Ramos (cell line): ENCODE measurements around the gene PER1.

ENCODE experiments used
- in situ Hi-C: fragments of 300-500 bp; cut with MboI; formaldehyde crosslinking; loops from one replicate; pipeline ENCODE4 v1.14.3; 2022; ENCODE audit warnings: low sequenced_read_pairs; ENCODE audit not compliant: unreplicated experiment

The PER1 gene

DNA sequence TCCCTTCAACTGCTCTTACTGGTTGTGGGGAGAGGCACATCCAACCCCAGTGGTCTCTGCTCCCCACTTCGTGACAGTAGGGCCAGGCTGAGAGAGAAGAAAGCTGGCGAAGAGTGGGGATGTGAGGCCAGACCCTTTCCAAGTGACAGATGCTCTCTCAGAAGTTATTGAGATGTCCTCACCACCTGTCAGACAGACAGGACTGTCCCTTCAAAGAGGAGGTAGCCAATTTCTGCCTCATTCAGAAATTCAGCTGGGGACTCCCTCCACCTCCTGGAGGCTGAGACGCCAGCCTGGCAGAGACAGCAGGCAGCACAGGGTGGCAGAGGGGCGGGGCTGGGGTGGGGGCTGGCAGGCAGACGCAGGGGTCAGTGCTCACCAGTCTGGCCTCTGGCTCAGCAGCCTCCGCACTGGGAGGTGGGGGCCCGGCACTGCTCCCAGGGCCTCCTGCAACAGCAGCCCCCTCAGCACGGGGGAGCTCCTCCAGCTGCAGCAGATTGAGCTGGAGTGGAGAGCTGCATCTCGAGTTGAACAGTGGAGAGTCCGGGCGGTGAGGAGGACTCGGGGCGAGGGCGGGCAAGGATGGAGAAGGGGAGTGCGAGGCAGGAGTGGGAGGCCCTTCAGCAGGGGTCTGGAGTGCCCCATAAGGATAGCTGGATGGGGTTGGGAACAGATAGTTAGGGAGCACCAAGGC lies 9.2 kb downstream of the PER1 start:
- in situ Hi-C loops, result no loop called here

DNA sequence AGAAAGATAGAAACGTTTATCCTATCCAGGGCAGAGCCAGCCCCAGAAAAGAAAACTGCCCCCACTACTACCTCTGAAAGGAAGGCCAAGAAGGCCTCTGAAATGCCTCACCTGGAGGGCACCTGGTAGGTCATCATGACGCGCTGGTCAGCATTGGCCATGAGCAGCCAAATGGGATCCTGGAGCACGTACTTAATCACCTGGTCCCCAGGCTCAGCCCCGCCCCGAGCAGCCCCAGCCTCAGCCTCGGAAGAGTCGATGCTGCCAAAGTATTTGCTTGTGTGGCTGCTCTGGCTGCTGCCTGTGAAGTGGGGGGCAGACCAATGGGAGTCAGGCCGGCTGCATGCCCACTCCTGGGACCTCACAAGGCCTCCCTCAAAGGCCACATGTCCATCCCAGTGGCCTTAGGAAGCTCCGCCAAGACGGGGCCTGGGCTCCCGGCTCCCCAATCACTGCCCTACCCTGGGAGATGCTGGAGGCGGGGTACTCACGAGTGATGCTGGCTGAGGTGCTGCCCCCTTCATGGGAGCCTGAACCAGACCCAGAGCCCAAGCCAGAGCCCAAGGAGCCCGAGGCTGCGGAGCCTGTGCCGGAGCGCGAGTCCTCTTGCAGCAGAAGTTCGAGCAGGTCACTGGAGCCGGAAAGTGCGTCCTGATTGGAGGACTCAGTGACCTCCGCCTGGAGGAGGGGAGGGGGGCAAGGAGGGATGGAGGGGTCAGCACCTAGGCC lies 9.9 kb downstream of the PER1 start:
- in situ Hi-C loops, result no loop called here

DNA sequence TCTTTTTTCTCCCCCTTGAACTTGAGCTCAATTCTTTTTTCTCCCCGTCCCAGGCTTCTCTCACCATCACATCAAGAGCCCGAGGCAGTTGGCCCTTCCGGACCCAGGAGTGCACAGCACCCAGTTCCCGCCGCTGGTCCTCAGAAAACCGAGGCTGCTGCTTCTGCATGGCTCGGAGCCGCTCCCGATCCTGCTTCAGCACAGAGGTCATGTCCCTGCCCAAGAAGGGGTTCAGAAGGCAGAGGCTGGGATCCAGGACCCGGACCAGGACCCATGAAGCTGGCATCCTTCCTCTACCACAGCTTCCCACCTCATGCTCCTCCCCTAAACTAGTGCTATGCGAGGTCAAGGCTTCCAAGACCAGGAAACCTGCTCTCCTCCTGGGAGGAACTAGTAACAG lies 10.5 kb downstream of the PER1 start:
- in situ Hi-C loops, result no loop called here

DNA sequence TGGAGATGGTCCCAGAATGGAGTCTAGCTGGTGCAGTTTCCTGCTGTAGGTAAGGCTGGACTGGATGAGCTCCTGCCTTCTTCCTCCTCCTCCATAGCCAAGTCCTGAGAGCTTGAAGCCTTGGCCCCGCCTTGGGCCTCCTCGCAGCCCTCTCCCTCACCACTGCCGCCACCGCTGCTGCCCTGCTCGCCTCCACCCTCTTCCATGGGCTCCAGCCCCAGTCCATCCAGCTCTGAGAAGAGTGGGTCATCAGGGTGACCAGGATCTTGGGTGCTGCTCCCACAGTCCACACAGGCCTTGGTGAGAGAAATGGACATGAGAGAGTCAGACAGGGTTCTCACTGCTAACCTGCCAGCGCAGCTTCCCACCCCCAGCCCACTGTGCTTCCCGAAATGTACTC lies 11.2 kb downstream of the PER1 start:
- in situ Hi-C loops, result no loop called here

DNA sequence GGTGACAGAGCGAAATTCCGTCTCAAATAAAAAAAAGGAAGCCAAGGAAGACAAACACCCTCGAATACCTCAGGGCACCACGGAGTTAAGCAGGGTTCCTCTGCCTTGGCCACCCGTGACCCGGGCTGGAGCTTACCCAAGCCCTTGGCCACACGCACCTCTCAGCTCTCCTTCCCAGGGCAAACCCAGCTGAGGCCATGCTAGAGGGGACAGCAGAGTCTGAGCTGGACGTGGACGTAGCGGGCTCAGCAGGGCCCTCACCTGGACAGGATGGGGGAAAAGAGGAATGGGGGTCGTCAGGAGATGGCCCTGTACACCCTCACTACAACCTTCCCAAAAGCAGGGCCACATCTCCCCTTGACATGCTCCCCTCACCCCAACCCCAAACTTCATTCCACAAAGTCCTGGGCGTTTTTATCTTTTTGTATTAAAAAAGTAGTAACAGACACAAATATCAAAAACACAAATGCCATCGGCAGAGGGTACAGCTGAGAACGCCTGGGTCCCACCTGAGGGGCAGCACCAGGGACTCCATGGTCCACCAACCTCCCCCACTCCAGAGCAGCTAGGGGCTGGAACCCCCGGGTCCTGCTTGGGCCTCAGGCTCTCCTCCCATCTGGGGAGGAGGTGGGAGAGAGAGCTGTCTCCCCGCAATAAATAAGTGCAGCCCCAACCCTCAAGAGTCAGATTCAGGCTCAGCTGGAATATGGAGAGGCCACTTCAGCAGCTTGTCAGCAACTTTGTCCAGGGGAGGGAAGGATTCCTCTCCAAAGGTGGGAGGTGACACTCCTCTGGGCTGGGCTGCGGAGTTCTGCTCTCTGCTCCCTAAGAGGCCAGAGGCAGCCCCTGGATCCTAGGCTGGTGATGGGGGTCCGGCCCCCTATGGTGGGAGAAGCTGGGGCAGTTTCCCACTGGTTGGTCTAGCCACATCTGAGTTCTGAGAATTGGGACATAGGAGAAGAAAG lies 11.9 kb downstream of the PER1 start:
- in situ Hi-C loops, result no loop called here

DNA sequence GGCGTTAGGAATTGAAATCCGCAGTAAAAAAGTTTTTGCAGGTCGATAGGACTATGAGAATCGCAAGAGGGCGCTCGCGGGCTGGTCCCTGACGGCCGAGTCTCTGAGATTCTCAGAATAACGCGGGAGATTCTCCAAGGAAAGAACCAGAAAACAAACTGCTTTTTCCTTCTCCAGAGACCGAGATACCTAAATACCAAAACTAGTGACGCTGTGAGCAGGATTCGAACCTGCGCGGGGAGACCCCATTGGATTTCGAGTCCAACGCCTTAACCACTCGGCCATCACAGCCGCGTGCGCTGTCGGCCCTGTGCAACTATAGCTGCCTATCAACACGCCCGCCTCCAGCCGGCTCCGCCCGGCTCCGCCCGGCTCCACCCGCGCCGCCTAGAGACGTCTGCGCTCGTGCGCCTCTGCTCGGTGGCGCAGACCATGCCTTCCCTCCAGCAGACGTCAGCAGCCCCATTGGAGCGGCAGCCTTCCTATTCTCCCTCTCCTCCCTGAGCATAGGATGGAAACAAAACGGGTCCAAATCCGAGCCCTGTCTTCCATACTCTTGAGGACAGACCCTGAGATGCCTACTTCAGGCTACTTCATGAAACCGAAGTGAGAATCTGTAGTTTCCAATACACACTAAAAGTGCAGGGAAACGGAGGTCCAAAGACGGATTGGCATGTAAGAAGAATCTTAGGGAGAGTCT lies 13.4 kb downstream of the PER1 start:
- in situ Hi-C loops, result no loop called here

DNA sequence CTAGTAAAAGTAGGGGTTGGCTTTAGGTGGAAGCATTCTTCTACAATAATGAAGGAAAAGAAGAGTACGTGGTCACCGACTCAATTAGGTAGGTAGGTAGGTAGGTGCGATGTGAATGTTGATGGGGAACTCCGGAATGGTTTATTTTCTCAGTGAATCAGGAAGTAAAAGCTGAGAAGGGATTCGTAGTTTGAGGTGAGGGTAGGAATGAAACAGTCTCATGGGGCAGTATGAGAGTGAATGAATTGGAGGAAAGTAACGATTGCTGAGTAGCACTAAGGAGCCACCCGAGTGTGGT lies 13.9 kb downstream of the PER1 start:
- in situ Hi-C loops, result no loop called here

DNA sequence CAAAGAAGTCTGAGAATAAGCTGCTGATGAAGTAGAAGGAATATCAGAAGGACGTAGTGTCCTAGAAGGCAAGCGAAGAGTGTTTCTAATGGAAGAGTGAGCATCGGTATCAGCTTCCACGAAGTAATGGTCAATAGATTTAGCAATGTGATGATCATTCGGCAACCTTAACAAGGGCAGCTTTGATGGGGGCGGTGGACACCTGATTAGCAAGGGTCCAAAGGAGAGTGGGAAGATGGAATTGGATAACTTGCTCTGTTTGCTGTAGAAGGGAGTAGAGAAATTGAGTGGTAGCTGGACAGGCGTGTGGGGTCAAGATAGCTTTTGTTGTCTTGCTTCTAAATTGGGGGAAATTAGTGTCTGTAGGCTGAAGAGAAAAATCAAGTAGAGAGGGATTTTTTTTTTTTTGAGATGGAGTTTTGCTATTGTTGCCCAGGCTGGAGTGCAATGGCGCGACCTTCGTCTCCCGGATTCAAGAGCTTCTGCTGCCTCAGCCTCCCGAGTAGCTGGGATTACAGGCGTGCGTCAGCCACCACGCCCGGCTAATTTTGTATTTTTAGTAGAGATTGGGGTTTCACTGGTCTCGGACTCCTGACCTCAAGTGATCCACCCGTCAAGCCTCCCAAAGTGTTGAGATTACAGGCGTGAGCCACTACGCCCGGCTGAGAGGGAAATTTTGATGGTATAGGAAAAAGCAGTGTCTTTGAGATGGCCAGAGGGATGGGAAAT lies 14.4 kb downstream of the PER1 start:
- in situ Hi-C loops, result no loop called here

DNA sequence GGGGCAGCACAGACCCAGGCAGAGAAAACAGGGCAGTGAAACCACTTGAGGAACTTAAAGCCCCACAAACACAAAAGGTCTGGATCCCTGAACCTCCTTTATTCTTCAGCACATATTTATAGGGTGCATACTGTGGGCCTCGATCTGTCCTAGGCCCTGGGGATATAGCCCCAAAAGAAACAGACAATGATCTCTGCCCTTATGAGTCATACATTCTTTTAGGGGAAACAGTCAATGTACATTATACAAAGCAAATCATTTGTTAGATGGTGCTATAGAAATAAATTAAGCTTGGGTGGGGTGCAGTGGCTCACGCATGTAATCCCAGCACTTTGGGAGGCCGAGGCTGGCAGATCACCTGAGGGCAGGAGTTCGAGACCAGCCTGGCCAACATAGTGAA lies 18.3 kb downstream of the PER1 start:
- in situ Hi-C loops, result no loop called here

DNA sequence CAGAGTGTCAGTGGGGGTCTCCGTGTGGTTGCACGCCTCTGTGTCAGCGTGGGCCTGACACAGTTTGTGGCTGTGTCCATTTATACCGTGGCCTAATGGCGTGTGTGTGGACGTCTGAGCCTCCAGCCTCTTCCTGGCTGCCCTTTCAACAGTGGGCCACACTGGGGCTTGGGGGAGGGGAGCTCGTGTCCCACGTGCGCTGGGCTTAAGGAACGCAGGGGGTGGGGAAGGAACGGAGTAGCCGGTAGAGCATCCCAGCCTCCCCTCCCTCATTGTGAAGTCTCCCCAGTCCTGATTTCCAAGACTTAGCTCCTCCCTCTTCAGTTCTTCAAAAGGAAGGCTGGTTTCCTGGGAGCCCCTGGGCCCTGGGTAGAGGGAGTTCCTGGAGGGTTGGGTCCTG lies 18.8 kb downstream of the PER1 start:
- in situ Hi-C loops, result no loop called here

DNA sequence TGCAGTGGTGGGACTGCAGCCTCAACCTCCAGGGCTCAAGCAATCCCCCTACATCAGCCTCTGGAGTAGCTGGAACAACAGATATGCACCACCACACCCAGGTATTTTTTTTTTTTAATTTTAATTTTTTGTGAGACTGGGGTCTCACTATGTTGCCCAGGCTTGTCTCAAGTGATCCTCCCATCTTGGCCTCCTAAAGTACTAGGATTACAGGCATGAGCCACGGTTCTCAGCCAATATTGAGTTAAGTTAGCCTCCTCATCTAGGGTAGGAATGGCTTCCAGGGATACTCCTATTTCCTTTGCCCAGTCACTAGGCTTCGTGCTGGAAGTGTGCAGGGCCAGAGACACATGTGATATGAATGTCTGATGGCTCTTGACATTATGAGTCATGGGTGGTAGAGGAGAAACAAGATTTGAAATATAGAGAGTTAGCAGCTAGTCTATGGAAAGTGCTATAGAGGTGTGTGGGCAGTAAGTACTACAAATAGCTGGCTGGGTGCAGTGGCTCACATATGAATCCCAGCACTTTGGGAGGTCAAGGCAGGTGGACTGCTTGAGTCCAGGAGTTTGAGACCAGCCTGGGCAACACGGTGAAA lies 20.3 kb downstream of the PER1 start:
- in situ Hi-C loops, result no loop called here

DNA sequence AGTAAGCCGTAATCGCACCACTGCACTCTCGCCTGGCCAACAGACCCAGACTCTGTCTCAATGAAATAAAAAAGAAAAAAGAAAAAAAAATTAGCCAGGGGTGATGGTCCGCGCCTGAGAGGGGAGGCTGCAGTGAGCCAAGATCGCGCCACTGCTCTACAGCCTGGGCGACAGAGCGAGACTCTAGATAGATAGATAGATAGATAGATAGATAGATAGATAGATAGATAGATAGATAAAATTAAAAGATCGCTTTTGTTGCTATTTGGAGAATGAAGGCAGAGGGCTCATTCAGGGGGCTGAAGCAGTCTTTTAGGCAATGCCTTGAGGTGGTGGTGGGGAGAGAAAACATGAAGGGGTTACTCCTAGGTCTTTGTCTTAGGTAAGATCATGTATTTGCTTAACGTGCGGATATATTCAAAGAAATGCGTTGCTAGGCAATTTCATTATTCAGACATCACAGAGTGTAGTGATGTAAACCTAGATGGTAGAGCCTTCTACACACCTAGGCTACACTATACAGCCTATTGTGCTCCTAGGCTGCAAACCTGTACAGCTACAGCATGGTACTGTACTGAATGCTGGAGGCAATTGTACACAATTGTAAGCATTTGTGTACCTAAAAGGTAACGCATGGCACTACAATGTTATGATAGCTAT lies 23.9 kb downstream of the PER1 start:
- in situ Hi-C loops, result loop anchor here (5.0 kb wide), 1 partner anchor 59 kb away; no protein-coding TSS in a partner anchor

DNA sequence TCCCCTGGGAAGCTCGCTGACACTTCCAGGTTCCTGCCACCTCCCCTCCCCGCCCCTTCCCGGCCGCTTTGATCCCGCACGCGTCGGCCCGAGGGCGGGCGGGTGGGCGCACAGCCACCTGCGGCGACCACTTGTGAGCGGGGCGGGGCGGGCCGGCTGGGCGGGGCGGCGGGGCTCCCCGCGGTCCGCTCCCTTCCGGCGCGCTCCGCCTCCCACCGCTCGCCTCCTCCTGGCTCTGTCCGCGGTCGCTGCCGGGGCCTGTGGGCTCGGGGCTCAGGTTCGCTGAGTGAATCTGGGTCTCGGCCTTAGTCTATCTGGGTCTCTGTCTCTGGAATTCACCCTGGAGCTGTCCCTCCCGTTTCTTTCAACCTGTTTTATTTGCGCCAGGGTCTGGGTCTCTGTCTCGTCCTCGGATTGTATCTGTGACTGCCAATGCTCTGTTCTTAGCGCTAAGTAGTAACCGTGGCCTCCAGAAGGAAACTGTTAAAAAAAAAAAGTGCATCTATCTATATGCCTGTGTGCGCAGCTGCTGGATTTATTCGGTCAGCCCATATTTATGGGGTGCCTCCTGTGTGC lies 25.6 kb downstream of the PER1 start:
- in situ Hi-C loops, result loop anchor here (5.0 kb wide), 1 partner anchor 61 kb away; no protein-coding TSS in a partner anchor

DNA sequence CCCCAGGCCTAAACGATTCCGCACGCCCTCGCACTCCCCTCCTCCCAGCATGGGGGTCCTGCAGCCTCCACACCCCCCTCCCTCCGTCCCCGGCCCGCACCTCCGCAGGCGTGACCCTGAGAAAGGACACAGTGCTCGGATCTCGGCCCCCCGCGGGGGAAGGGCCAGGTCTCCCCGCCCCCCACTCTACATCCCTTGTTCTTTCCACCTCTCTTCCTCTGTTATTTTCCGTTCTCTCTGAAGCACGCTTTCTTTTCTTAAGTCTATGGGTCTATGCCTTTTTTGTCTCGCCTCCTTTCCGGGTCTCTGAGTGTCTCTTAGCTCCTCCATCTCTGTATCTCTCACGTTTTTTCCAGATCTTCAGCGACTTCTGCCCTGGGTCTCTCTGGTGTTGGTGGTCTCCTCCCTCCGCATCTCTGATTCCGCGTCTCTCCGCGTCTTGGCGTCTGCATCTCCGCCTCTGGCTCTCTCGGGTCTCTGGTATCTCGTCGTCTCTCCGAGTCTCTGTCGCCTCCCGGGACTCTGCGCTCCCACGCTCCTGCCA lies 26.2 kb downstream of the PER1 start:
- in situ Hi-C loops, result loop anchor here (5.0 kb wide), 1 partner anchor 61 kb away; no protein-coding TSS in a partner anchor

DNA sequence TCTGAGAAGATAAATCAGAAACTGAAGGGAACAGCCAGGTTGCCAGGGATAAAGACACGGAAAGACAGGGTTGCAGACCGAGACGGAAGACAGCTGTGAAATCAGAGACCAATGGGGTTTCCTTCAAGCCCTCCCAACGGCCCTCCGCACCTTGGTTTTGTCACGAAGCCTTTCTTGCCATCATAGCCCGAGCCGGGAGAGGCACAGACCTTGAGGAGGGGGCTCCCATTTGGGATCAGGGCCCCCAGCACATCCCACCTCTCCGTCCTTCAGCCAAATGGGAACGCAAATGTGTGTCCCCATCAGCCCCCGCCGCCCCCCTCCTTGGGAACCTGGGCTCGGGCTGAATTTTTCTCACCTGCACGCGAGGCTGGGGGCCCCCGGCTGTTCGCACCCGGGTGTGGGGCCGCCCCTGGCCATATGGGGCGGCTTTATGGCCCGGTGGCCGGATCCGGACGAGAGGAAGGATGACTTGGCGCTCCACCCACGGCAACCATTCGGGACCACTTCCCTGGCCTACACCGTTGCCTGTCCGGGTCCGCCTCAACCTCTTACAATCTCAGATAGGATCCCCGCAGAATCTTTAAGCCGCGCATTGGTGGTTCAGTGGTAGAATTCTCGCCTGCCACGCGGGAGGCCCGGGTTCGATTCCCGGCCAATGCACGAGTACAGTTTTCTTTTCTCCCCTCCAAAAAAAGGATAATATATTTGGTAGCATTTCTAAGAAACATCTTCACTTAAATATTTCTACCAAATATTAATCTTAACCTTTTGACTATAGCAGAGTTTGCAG lies 26.9 kb downstream of the PER1 start:
- in situ Hi-C loops, result loop anchor here (5.0 kb wide), 1 partner anchor 62 kb away; no protein-coding TSS in a partner anchor

DNA sequence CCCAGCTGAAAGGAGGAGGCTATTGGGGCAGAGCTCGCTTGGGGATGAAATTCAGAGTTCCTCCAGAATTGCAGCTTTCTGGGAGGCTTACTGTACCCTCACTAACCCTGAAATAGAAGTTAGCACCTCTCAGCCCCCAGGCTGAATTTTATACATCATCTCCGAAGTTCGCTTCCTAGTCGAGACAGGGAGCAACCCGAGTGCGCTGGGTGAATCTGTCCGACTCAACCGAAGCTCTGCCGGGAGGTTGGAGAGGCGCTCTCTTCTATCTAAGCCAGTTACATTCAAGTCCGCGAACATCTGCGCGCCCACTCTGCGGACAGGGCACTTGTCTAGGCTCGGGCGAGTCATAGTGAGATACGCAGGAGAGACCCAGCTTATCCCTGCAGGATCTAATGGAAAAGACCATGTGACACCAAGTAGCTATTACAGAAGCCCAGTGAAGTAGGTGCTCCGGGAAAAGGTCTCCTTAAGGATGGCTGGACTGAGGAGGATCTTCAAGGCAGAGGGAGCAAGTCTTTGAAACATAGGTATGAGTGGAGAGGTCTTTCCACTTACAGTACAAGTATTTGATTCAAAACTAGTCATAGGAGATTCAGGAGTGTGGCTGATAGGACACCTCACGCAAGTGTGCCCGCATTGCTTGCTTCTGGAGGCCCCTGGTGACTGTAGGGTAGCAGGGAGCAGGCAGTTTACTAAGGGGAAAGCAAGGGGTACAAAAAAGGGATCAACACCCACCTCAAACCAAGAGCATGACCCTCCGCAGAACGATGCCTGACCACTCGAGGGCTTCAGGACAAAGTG lies 27.7 kb downstream of the PER1 start:
- in situ Hi-C loops, result loop anchor here (5.0 kb wide), 1 partner anchor 63 kb away; no protein-coding TSS in a partner anchor
